SK-N-MC (cell line): ENCODE data around the gene VSIG10L.
A peak's percentile ranks its signal among the peaks of the same experiment; 100 is the strongest.

Experiments
- DNase-seq: peaks from one replicate; pipeline ENCODE4 v3.0.0-alpha.2; 2011; ENCODE audit warnings: low read depth, low spot score
- H3K27ac ChIP-seq: fragments of 200-600 bp; sonication (generic); 2 replicates; pipeline ENCODE4 v1.5.1; 2016; ENCODE audit warnings: mixed run types
- H3K36me3 ChIP-seq: fragments of 200-600 bp; sonication (generic); 2 replicates; pipeline ENCODE4 v1.6.1; 2017; ENCODE audit warnings: antibody characterized with exemption, low read length, mixed read lengths; ENCODE audit not compliant: insufficient read depth
- H3K4me3 ChIP-seq: fragments of 200-600 bp; sonication (generic); 2 replicates; pipeline ENCODE4 v1.5.1; 2016
- H3K9ac ChIP-seq: fragments of 200-600 bp; sonication (generic); 2 replicates; pipeline ENCODE4 v1.8.0; 2017; ENCODE audit warnings: mixed run types, mixed read lengths; ENCODE audit not compliant: insufficient read length
- H3K9me3 ChIP-seq: fragments of 200-600 bp; sonication (generic); 2 replicates; pipeline ENCODE4 v1.6.1; 2017; ENCODE audit warnings: low read depth, mild to moderate bottlenecking, antibody characterized with exemption, low read length, moderate library complexity, mixed read lengths
- EZH2 ChIP-seq: fragments of 200-600 bp; sonication (generic); IDR thresholded peaks from one replicate; pipeline ENCODE4 v1.6.1; 2017; ENCODE audit warnings: antibody characterized with exemption
- FOXP2 ChIP-seq: optimal IDR thresholded peaks from 2 replicates; pipeline ENCODE3; 2011; ENCODE audit warnings: mild to moderate bottlenecking, moderate library complexity; ENCODE audit not compliant: insufficient read depth; ENCODE audit errors: extremely low read length, control extremely low read depth
- POLR2AphosphoS5 ChIP-seq: IDR thresholded peaks from 2 replicates; pipeline ENCODE4 v1.6.1; 2012; ENCODE audit warnings: mild to moderate bottlenecking, low read depth, low read length, borderline replicate concordance

VSIG10L gene

GRCh38 chr19:51375504-51376221 is 33.7 kb upstream of the VSIG10L start:
- Histone ChIP-seq H3K4me3 (no peak overlapping the region), H3K9me3 (no peaks in the 10 kb centered on the region), H3K27ac (no peak overlapping the region), H3K9ac (no peak overlapping the region), H3K36me3 (no peaks in the 10 kb centered on the region)
- TF ChIP-seq FOXP2 (no peak), EZH2 (no peak), POLR2AphosphoS5 (no peak)
- DNase-seq, result no peak

GRCh38 chr19:51372649-51373504 is 30.9 kb upstream of the VSIG10L start, which contains the start of gene NKG7:
TSS of gene NKG7 (minus strand) at chr19:51372654. CDS start at chr19:51372535, 119 bp downstream.
- Histone ChIP-seq H3K9me3 (no peaks in the 10 kb centered on the region), H3K4me3 (no peak within 1 kb of the TSS), H3K27ac (no peak within 1 kb of the TSS), H3K9ac (no peak within 1 kb of the TSS), H3K36me3 (no peaks in the 10 kb centered on the region)
- TF ChIP-seq EZH2 (no peak), POLR2AphosphoS5 (no peak), FOXP2 (no peak)
- DNase-seq, result no peak

- no peak for DNase-seq
These were observed 30.2 kb upstream of the VSIG10L start for GRCh38 chr19:51372021-51372648.

GRCh38 chr19:51371186-51371690 is 29.3 kb upstream of the VSIG10L start:
- TF ChIP-seq FOXP2 (no peak), EZH2 (no peak), POLR2AphosphoS5 (no peak)
- Histone ChIP-seq H3K27ac (no peak overlapping the region), H3K9ac (no peak overlapping the region), H3K36me3 (no peaks in the 10 kb centered on the region), H3K9me3 (no peaks in the 10 kb centered on the region), H3K4me3 (no peak overlapping the region)
- DNase-seq, result no peak

More at GRCh38 chr19:51372021-51372648, 30.2 kb upstream of the VSIG10L start:
- no peaks in the 10 kb centered on the region for H3K9me3 ChIP-seq
- TF ChIP-seq FOXP2, result no peak
- no peak for TF ChIP-seq POLR2AphosphoS5
- H3K4me3 ChIP-seq, result no peak overlapping the region
- no peak overlapping the region for H3K27ac ChIP-seq
- H3K9ac ChIP-seq, result no peak overlapping the region
- H3K36me3 ChIP-seq, result no peaks in the 10 kb centered on the region

- Histone ChIP-seq H3K36me3 (no peaks in the 10 kb centered on the region), H3K9ac (no peak overlapping the region), H3K9me3 (no peaks in the 10 kb centered on the region), H3K4me3 (no peak overlapping the region), H3K27ac (no peak overlapping the region)
- no peak for DNase-seq
- TF ChIP-seq EZH2 (no peak), POLR2AphosphoS5 (no peak), FOXP2 (no peak)
These were observed 28.3 kb upstream of the VSIG10L start for GRCh38 chr19:51370230-51370629.

- DNase-seq, result no peak
- no peaks in the 10 kb centered on the region for H3K9me3 ChIP-seq
- peak within 1 kb of the TSS; percentile 93 for H3K4me3 ChIP-seq
- no peak within 1 kb of the TSS for H3K27ac ChIP-seq
- no peaks in the 10 kb centered on the region for H3K36me3 ChIP-seq
- no peak within 1 kb of the TSS for H3K9ac ChIP-seq
- no peak for TF ChIP-seq POLR2AphosphoS5
- no peak for TF ChIP-seq FOXP2
- no peak for TF ChIP-seq EZH2
These were observed 26.7 kb upstream of the VSIG10L start, which contains the start of gene CLDND2 for GRCh38 chr19:51368366-51369282. TSS of gene CLDND2 (minus strand) at chr19:51369003. CDS start at chr19:51368577, 426 bp downstream.

- Histone ChIP-seq H3K36me3 (no peaks in the 10 kb centered on the region), H3K9me3 (no peaks in the 10 kb centered on the region), H3K9ac (no peak overlapping the region), H3K4me3 (peak overlapping the region; percentile 93), H3K27ac (no peak overlapping the region)
- peak; percentile 54; the same call in 1 of the 2 replicates for TF ChIP-seq POLR2AphosphoS5
- TF ChIP-seq EZH2, result no peak
- DNase-seq, result peak; percentile 64
These were observed 25.8 kb upstream of the VSIG10L start for GRCh38 chr19:51367565-51368365.
